Measurements from ENCODE around the gene RNASE11.

- no peak for TF ChIP-seq CTCF (conservative IDR thresholded peaks at IDR 0.05; ENCODE audit: low read depth, low read length)
- TF ChIP-seq EZH2 (IDR thresholded peaks at IDR 0.05; ENCODE audit: borderline replicate concordance, low read depth, low read length, poor library complexity, severe bottlenecking): no peak
Measured at GRCh38 chr14:20591235-20591634, 3.4 kb upstream of the RNASE11 start, which contains the start of gene RNASE12.

Data from A673 (cell line).